GM12891 (cell line): ENCODE measurements around the gene SORL1.

Source experiments
- PAX5 ChIP-seq: IDR thresholded peaks from 2 replicates; pipeline ENCODE4 v1.6.1; 2011; ENCODE audit warnings: low read length, moderate library complexity, mild to moderate bottlenecking; ENCODE audit not compliant: insufficient read depth, severe bottlenecking
- POLR2A ChIP-seq: IDR thresholded peaks from 2 replicates; pipeline ENCODE4 v1.6.1; 2011; ENCODE audit warnings: low read depth, low read length, control low read depth
- POLR2AphosphoS5 ChIP-seq: IDR thresholded peaks from 2 replicates; pipeline ENCODE4 v1.6.1; 2011; ENCODE audit warnings: low read depth, low read length, control low read depth
- POU2F2 ChIP-seq: IDR thresholded peaks from 2 replicates; pipeline ENCODE4 v1.6.1; 2011; ENCODE audit warnings: low read depth, mild to moderate bottlenecking, control low read depth, low read length, moderate library complexity
- SPI1 ChIP-seq: IDR thresholded peaks from 2 replicates; pipeline ENCODE4 v1.6.1; 2011; ENCODE audit warnings: low read depth, low read length, control low read depth
- TAF1 ChIP-seq: IDR thresholded peaks from 2 replicates; pipeline ENCODE4 v1.6.1; 2011; ENCODE audit warnings: low read depth, low read length, control low read depth

GRCh38 chr11:121418625-121419114 lies 33.4 kb upstream of the SORL1 start:
- 0 out of 2 replicates have a peak, but pooled peaks have one; percentile 42 for TF ChIP-seq POLR2A
- TF ChIP-seq POLR2AphosphoS5: no peak; the same call in 1 of the 2 replicates
- TF ChIP-seq POU2F2: no peak
- TF ChIP-seq TAF1: no peak
- no peak for TF ChIP-seq PAX5
- TF ChIP-seq SPI1: peak; percentile 46; the same call in 1 of the 2 replicates
